ENCODE results near the gene RALGAPB.

The RALGAPB gene

DNA sequence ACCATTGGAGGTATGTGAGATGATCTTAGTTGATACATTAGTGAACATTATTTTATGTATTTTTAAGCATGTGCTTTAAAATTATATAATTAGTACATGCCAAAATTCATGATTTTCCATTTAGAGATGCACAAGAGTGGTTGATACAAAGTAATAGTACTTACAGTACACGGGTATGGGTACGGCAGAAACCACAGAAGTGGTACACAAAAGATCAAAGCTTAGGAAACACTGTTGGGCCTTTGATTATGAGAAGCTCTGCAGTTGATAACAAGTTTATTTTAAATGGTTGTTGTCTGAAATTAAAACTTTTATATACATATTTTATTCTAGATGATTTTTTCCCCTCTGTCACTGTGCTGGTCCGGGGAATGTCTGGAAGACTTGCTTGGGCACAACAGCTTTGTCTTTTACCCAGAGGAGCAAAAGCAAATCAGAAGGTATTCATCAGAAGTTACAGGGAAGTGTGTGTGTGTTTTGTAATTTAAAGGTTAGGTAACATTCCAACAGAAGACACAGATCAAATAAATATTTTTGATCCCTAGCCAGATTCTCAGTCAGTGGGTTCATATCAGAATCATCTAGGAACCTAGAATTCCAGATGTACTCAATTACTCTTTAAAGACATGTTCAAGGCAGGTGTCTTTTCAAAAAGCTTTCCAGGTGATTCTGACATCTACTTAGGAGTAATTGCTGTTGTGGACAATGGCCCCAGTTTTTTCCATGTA, 75.9 kb downstream of the RALGAPB start:
- no peak for DNase-seq (ENCODE audit: low spot score)

DNA sequence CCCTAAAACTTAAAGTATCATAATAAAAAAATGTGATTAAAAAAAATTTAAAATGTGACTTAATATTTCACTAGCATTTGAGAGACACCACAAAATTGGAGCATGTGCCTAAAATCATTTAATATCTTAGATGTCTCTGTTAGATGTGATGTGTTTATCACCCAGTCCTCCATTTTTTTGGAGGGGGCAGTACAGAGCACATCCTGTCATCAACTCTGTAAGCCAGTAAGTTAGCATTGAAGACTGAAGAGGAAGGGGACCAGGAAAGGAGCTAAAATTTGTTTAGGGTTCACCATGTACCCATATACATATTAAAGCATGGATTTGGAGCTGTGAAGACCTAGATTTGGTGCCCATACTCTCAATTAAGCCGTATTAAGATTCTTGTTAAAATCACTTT, 77.6 kb downstream of the RALGAPB start:
- DNase-seq (ENCODE audit: low spot score) = no peak

DNA sequence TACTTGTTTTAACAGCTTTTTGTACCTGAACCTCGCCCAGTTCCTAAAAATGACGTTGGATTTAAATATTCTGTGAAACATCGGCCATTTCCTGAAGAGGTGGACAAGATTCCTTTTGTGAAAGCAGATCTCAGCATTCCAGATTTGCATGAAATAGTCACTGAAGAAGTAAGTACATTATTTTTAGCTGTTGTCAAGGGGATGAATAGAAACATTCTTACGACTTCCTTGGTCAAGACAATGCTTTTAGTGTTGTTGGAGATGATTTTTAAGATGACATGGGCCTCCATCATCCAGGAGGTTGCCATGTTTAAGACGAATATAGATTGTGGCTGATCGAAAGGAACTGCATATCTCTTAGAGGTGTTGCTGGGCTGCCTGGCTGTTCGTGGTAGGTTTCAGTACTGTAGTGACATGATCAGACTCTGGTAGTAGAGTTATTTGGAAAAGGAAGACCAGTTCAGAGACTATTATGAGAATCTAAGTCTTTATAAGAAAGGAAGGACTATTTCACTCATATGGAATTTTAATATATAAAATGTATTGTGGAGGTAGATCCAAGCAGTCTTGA, 78.5 kb downstream of the RALGAPB start:
- DNase-seq (ENCODE audit: low spot score) = no peak

GRCh38 chr20:38554986-38555385, 82.3 kb downstream of the RALGAPB start:
- no peak for DNase-seq (ENCODE audit: low spot score)

GRCh38 chr20:38555395-38555794, 82.8 kb downstream of the RALGAPB start:
- DNase-seq (ENCODE audit: low spot score) = no peak

GRCh38 chr20:38557174-38557573, 84.5 kb downstream of the RALGAPB start:
- no peak for DNase-seq (ENCODE audit: low spot score)

DNA sequence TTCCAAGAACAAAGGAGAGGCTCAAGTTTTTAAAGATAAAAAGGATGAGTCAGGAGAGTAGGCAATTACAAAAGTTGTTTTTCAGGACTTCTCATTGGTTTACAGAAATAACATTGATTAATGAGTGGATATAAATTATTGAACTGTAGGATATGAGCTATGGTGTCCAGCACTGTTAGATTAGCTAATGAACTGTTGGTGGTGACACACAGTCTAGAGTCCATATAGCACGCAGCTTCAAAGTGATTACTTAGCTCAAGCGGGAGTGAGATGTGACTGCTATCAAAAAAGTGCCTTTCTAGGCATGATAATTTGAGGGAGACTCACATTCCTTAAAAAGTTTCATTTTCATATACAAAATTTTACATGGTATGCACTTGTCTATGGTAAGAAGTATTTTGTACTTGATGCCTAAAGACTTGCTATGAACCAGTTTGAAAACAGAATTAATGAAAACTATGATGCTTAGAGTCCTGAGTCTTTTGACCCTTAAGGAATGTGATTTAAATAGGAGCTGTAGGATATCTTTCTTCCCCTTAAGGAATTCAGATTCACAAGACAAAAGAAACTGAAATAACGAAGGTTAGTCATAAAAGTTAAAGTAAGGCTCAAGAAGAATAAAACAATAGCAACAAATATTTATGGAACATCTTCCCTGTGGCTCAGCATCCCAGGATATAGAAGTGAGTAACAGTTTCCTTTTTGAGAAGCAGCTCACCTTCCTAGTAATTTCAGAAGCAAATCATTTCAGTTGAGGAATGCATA, 86.1 kb downstream of the RALGAPB start:
- no peak for DNase-seq (ENCODE audit: low spot score)

GRCh38 chr20:38559764-38560163, 87.1 kb downstream of the RALGAPB start:
- DNase-seq (ENCODE audit: low spot score) = no peak

DNA sequence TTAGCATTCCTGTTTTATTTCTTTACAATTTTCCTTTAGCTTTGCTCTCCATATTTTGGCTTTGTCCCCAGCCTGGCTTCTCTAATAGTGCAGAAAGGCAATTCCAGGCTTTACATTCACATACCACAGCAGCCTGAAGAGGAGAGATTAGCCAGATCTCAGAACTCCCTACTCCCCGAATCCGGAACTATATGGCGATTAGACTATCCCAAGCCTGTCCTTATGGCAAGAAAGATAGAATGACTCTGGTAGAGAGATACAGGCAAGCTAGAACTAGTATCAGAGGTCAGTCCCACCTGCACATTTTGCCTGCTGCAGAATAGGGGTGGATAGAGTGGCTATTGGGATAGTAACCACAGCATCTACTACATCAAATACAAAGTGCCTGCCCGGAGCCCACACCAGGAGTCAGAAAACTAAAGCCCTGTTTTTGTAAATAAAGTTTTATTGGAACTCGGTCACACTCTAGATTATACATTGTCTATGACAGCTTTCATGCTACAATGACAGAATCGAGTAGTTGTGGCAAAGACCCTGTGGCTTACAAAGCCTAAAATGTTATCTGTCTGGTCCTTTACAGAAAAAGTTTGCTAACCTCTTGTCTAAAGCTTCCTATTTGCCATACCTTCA, 91.3 kb downstream of the RALGAPB start:
- DNase-seq (ENCODE audit: low spot score) = no peak

GRCh38 chr20:38564680-38565079, 92.0 kb downstream of the RALGAPB start:
- no peak for DNase-seq (ENCODE audit: low spot score)

GRCh38 chr20:38566036-38566598, 93.5 kb downstream of the RALGAPB start:
- DNase-seq (ENCODE audit: low spot score) = no peak

DNA sequence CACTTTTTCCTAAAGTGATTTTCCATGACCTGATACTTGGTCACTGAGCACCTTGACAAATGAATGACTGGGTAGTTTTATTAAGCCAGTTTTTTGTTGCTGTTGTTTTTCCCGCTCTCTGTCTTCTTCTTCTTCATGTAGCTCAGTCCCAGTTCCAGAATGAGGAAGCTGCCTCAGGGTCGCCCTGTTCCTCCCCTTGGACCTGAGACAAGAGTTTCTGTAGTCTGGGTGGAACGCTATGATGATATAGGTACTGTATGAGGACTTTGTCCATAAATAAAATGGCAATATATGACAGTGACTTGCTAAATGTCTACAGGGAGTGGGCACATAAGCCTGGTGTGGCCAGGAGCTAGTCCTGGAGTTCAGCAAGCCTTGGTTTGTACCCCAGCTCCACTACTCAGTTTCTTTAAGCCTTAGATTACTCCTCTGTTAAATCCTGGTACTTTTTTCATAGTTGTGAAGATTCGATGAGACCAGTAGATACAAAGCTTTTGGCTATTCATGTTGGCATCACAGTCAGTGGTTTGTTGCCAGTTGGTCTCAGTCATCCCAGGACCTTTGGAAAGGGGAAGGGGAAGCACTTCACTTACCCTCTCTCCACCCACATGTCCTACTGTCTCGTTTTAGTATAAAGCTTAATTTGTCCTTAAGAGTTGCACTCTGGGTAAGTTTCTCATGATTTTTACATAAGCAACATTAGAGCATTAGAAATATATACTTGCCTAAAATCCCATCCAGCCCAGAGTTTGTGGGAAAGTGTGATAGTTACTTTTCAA, 97.3 kb downstream of the RALGAPB start:
- no peak for DNase-seq (ENCODE audit: low spot score)

DNA sequence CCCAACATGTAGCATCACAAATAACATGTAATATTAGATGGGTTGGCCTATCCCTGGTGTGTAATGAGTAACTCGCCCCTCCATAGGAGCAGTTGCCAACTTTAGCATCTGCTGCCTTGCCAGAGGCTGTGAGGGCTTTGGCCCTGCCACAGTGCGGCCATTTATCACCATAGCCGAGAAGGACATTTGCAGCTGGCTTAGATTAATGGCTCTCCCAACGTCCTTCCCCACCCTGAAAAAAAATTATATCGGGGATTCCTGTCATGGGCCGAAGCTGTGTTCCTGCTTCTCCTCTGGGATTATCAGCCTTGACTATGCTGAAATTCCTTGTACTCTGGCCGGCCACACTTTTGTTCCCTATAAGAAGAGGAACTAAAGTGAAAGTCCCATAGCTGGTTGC, 100.8 kb downstream of the RALGAPB start:
- DNase-seq (ENCODE audit: low spot score) = no peak

DNA sequence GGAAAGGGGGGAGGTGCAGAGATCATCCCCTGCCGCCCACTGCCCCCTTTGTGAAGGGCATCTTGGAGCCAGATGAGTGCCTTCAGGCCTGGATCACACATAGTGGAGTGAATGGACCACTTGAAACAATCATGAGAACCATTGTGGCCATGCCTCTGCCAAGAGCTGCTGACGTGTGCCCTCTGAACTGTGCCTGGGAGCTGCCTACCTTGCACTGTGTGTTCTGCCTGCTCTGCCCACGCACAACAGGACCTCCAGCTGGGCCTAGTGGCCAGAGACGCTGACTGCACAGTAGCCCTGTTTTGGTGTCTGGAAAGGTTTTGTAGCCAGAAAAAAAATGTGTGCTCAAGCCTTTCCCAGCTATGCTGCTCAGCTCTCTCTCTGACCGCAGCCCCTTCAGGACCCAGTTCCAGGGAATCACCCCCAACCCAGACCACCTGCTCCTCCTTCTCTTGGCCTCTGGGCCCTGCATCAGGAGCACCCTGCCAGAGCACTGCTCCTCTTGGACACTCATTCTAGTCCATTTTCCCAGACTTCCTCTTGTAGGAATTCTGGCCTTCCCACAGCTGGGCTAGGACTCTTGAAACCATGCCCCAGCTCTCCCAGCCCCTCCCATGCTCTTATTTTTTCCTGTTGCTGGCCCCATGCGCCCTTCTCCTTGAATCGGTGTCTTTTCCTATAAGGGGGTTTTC, 106.7 kb downstream of the RALGAPB start:
- no peak for DNase-seq (ENCODE audit: low spot score)

- DNase-seq (ENCODE audit: low spot score) = no peak
Observed at GRCh38 chr20:38579921-38580320, 107.3 kb downstream of the RALGAPB start.

DNA sequence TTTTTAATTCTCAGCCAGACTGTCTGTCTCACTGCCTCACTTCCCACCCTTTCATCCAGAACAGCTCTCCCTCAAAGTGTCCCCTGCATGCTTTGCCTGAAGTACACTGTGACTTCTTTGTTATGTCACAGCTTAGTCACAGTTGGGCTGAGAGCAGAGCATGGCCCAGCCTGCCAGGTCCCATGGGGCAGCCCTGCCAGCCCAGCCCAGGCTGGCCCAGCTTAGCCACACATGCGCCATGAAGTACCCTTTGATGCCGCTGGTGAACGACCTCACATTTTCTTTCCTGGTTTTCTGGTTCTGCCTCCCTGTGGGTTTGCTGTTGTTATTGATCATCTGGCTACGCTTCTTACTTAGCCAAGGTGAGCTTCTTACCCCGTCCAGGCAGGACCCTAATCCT, 108.4 kb downstream of the RALGAPB start, which contains the start of gene ADIG:
ADIG (plus strand) TSS at position 185 of the 400 bp plus-strand sequence; CDS start at position 239, 54 bp downstream.
- no peak for DNase-seq (ENCODE audit: low spot score)

DNA sequence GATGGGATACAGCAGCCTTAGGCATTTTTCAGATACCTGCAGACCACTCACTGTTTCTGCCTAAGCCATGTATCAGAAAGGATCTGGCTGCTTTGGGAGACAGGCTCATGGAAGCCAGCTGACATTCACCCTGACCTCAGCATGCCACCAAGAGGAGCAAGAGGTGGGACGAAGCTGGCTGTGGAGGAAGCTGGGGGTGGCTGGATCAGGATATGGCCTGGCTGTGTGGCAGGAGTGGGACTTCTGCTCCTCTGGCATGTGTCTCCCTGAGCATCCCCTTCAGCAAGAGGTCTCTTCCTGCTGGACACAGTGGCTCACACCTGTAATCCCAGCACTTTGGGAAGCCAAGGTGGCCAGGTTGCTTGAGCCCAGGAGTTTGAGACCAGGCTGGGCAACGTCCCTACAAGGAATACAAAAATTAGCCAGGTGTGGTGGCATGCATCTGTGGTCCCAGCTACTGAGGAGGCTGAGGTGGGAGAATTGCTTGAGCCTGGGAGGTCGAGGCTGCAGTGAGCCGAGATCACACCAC, 109.3 kb downstream of the RALGAPB start:
- DNase-seq (ENCODE audit: low spot score) = no peak

DNA sequence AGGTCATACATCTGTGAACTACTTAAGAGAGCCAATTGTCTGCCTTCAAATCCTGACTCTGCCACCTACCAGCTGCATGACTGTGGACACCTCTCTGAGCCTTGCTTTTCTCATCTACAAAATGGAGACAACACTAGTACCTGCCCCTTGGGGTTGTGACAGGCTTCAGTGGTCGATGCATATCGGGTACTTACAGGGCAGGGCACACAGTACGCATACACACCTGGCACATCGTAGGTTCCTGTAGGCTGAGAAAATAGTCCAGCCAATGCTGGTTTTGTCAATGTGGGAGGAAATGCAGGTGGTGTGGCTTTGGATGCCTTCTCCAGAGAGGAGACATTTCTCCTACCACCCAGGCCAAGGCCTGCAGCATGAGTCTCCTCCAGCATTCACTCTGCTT, 110.7 kb downstream of the RALGAPB start:
- DNase-seq (ENCODE audit: low spot score) = no peak

- no peak for DNase-seq (ENCODE audit: low spot score)
Observed at GRCh38 chr20:38584099-38584763, 111.6 kb downstream of the RALGAPB start.

Measured in AG08395 (cell line).